Tibial nerve (tissue), 4 donors: ENCODE measurements around the gene SKIC8.

Experiments used
- CTCF ChIP-seq, 5 experiments: fragments of 200-600 bp in 3 of 5; fragments of 450-650 bp in 2 of 5; sonication (generic) in 3 of 5; IDR thresholded peaks; one replicate each; pipeline ENCODE4 v1.5.1; 2016 to 2019; ENCODE audit warnings: antibody characterized with exemption in 5 of 5, mild to moderate bottlenecking in 3 of 5, moderate library complexity in 2 of 5
- EP300 ChIP-seq, 2 donors: sonication (generic); formaldehyde crosslinking; IDR thresholded peaks; one replicate each; pipeline ENCODE4 v1.6.1; 2017; ENCODE audit warnings: antibody characterized with exemption in 2 of 2, mild to moderate bottlenecking in 1 of 2
- POLR2A ChIP-seq, 2 donors: fragments of 450-650 bp; IDR thresholded peaks; one replicate each; pipeline ENCODE4 v1.6.1; 2017; ENCODE audit warnings: antibody characterized with exemption in 2 of 2, mild to moderate bottlenecking in 2 of 2, moderate library complexity in 2 of 2

GRCh38 chr15:78347586-78348543, 48.5 kb upstream of the SKIC8 start:
- TF ChIP-seq CTCF (IDR thresholded peaks at IDR 0.05) (no peak), POLR2A (IDR thresholded peaks at IDR 0.05) (no peak), EP300 (IDR thresholded peaks at IDR 0.05) (no peak)
